BE2C (cell line): Measurements from ENCODE around the gene C1QL4.

Source experiments
- DNase-seq: peaks from one replicate; pipeline ENCODE4 v3.0.0-alpha.2; 2020
- H3K27me3 ChIP-seq: fragments of 250-450 bp; sonication (Bioruptor Pico); 2 replicates; pipeline ENCODE4 v1.5.1; 2020; ENCODE audit warnings: mild to moderate bottlenecking
- H3K36me3 ChIP-seq: fragments of 250-450 bp; sonication (Bioruptor Pico); 2 replicates; pipeline ENCODE4 v1.5.1; 2020; ENCODE audit warnings: mild to moderate bottlenecking
- H3K4me1 ChIP-seq: fragments of 250-450 bp; sonication (Bioruptor Pico); 2 replicates; pipeline ENCODE4 v1.5.1; 2020
- H3K4me3 ChIP-seq: 2 replicates; pipeline ENCODE4 v1.5.1; 2011; ENCODE audit warnings: low read depth, low read length
- H3K9me3 ChIP-seq: fragments of 250-450 bp; sonication (Bioruptor Pico); 2 replicates; pipeline ENCODE4 v1.5.1; 2020
- TF ChIP-seq, protein P1 (sequence below): IDR thresholded peaks from 2 replicates; pipeline ENCODE4 v1.5.1; 2012; ENCODE audit warnings: mild to moderate bottlenecking, low read depth, low read length

C1QL4 gene

GRCh38 chr12:49368240-49368600, 31.2 kb upstream of the C1QL4 start:
- Histone ChIP-seq H3K4me1 (no peaks in the 10 kb centered on the region; the same call in none of the 2 replicates), H3K9me3 (no peaks in the 10 kb centered on the region), H3K27me3 (no peaks in the 10 kb centered on the region), H3K36me3 (peaks cover 8% of the 10 kb centered on the region), H3K4me3 (peak overlapping the region; percentile 96)
- TF ChIP-seq, protein P1, sequence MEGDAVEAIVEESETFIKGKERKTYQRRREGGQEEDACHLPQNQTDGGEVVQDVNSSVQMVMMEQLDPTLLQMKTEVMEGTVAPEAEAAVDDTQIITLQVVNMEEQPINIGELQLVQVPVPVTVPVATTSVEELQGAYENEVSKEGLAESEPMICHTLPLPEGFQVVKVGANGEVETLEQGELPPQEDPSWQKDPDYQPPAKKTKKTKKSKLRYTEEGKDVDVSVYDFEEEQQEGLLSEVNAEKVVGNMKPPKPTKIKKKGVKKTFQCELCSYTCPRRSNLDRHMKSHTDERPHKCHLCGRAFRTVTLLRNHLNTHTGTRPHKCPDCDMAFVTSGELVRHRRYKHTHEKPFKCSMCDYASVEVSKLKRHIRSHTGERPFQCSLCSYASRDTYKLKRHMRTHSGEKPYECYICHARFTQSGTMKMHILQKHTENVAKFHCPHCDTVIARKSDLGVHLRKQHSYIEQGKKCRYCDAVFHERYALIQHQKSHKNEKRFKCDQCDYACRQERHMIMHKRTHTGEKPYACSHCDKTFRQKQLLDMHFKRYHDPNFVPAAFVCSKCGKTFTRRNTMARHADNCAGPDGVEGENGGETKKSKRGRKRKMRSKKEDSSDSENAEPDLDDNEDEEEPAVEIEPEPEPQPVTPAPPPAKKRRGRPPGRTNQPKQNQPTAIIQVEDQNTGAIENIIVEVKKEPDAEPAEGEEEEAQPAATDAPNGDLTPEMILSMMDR: no peak
- no peak for DNase-seq

DNA sequence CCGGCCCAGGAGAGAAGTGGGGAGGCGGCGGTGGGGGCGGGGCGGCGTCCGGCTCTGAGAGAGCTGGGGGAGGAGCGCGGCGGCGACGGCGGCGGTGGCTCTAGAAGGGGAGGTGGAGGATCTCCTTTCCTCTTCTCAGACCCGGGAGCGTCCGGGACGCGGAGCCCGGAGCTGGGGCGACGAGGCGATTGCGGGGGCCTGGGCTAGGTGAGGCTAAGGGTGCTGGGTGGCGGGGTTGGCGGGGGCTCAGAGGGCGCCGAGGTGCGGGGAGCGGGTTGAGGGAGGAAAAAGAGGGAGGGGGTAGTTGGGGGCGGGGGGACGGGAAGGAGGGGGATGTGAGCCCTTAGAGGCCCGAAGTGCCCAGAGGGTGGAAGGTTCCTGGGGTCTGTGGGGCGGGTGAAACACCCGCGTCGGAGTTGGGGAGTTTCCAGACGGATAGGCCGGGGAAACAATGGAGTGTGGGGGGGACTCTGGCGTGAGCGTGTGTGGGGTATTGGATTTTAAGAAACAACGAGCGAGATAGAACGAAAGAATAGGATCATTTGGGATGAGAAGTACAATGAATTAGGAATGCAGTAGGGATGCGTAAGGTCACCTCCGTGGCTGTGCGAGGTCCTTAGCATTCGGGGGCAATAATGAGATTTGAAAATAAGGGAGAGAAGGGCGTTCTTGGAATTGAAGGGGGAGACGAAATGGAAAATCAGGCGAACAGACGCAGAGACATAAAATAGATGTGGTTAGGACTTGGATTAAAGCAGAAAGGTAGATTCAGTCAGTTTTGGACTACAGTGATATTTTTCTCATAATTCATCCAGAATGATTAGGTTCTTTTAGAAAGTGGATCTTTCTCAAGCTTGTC, 30.6 kb upstream of the C1QL4 start, which contains the start of gene SPATS2:
TSS of gene SPATS2 (plus strand) at position 82 of the 859 bp plus-strand sequence. CDS start 93,551 bp downstream, outside the sequence.
- H3K4me3 ChIP-seq: peak within 1 kb of the TSS; percentile 96
- H3K27me3 ChIP-seq: no peaks in the 10 kb centered on the region
- TF ChIP-seq, protein P1: no peak
- no peaks in the 10 kb centered on the region for H3K9me3 ChIP-seq
- DNase-seq: peak; percentile 100
- peaks cover 2% of the 10 kb centered on the region; the same call in 1 of the 2 replicates for H3K36me3 ChIP-seq
- H3K4me1 ChIP-seq: no peaks in the 10 kb centered on the region; the same call in none of the 2 replicates

DNA sequence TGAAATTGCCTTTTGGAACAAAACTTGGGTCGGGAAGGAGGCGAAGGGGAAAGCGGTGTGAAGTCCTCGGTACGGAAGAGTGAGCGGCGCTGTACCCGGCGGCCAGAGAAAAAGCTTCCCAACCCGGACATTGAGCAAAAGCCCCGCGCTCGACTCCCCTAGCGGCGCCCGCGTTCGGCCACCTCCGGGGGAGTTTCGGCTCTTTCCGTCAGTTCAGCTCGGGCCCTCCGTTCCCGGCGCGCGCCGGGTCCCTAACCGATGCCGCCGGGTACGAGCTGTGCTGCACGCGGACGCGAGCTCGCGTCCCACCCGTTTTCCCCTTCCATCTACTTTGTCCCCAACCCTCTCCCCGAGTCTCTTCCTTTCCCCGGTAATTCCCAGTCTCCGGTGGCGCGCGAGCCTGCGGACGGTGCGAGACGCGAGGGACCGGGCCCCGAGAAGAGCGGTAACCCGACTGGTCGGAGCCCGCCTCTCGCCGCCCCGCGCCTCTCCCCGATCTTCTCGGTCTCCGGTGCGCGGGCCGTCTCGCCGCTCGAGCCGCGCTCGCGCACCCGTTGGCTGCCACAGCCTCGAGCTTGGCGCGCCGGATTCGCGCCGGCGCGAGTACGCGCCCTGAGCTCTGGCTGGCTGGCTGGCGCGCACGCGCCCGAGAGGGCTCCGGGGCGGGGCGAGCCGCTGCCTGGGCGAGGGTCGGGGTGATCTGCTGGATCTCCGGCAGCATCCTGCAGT, 29.8 kb upstream of the C1QL4 start:
- Histone ChIP-seq H3K4me3 (peak overlapping the region; percentile 96), H3K27me3 (no peaks in the 10 kb centered on the region), H3K36me3 (peaks cover 2% of the 10 kb centered on the region; the same call in 1 of the 2 replicates), H3K4me1 (no peaks in the 10 kb centered on the region; the same call in none of the 2 replicates), H3K9me3 (no peaks in the 10 kb centered on the region)
- DNase-seq: peak; percentile 94
- TF ChIP-seq, protein P1: peak; percentile 17; the same call in 1 of the 2 replicates

GRCh38 chr12:49366096-49366651, 29.2 kb upstream of the C1QL4 start:
- Histone ChIP-seq H3K4me1 (no peaks in the 10 kb centered on the region; the same call in none of the 2 replicates), H3K9me3 (no peaks in the 10 kb centered on the region), H3K4me3 (peak overlapping the region; percentile 96), H3K27me3 (no peaks in the 10 kb centered on the region), H3K36me3 (peaks cover 2% of the 10 kb centered on the region; the same call in 1 of the 2 replicates)
- no peak for DNase-seq
- TF ChIP-seq, protein P1: no peak

GRCh38 chr12:49365542-49365941, 28.6 kb upstream of the C1QL4 start:
- Histone ChIP-seq H3K27me3 (no peaks in the 10 kb centered on the region), H3K9me3 (no peaks in the 10 kb centered on the region), H3K4me1 (no peaks in the 10 kb centered on the region; the same call in none of the 2 replicates), H3K36me3 (no peaks in the 10 kb centered on the region), H3K4me3 (no peak overlapping the region; the same call in 1 of the 2 replicates)
- DNase-seq: no peak
- TF ChIP-seq, protein P1: no peak
